ENCODE data around the gene NRG4.

GRCh38 chr15:76034111-76034510 is 21.9 kb upstream of the NRG4 start:
- TF ChIP-seq CTCF (IDR thresholded peaks at IDR 0.05) = no peak
- TF ChIP-seq POLR2A (IDR thresholded peaks at IDR 0.05) = no peak
- no peak for TF ChIP-seq POLR2AphosphoS5 (IDR thresholded peaks at IDR 0.05)
- TF ChIP-seq EP300 (IDR thresholded peaks at IDR 0.05) = no peak

Data from upper lobe of left lung (tissue), 4 donors.